HL-60 (cell line): ENCODE results near the gene TSTD2.

Source experiments
- DNase-seq, 2 experiments: peaks; one replicate each; pipeline ENCODE4 v3.0.0-alpha.2; 2010 to 2020; ENCODE audit warnings: low read depth in 1 of 2, low spot score in 1 of 2
- H3K27ac ChIP-seq: fragments of 250-450 bp; sonication (Bioruptor Pico); replicated peaks from 2 replicates; pipeline ENCODE4 v1.5.1; 2020; ENCODE audit warnings: mild to moderate bottlenecking, moderate library complexity
- H3K27me3 ChIP-seq: fragments of 250-450 bp; sonication (Bioruptor Pico); 2 replicates; pipeline ENCODE4 v1.5.1; 2021; ENCODE audit warnings: mild to moderate bottlenecking, moderate library complexity; ENCODE audit not compliant: insufficient read depth, poor library complexity, severe bottlenecking
- H3K4me3 ChIP-seq: replicated peaks from 2 replicates; pipeline ENCODE4 v1.5.1; 2011; ENCODE audit warnings: mild to moderate bottlenecking, control low read depth, low read length; ENCODE audit not compliant: insufficient read depth
- CTCF ChIP-seq: IDR thresholded peaks from one replicate; pipeline ENCODE4 v1.5.1; 2011; ENCODE audit warnings: low read length, control low read depth, inconsistent platforms; ENCODE audit not compliant: insufficient read depth
- GABPA ChIP-seq: IDR thresholded peaks from 2 replicates; pipeline ENCODE4 v1.6.1; 2012; ENCODE audit warnings: low read depth
- POLR2AphosphoS5 ChIP-seq: IDR thresholded peaks from 2 replicates; pipeline ENCODE4 v1.6.1; 2012; ENCODE audit warnings: low read depth
- REST ChIP-seq: IDR thresholded peaks from 2 replicates; pipeline ENCODE4 v1.6.1; 2012; ENCODE audit warnings: low read depth; ENCODE audit not compliant: insufficient replicate concordance
- SPI1 ChIP-seq: IDR thresholded peaks from 2 replicates; pipeline ENCODE4 v1.6.1; 2012; ENCODE audit warnings: low read depth, mild to moderate bottlenecking, borderline replicate concordance

The TSTD2 gene

GRCh38 chr9:97558701-97559101 lies 74.5 kb downstream of the TSTD2 start:
- no peaks in the 10 kb centered on the region for H3K27me3 ChIP-seq
- H3K27ac ChIP-seq: no peak overlapping the region
- no peak overlapping the region for H3K4me3 ChIP-seq
- no peak for DNase-seq
- no peak for TF ChIP-seq CTCF
- no peak for TF ChIP-seq REST
- no peak for TF ChIP-seq POLR2AphosphoS5
- TF ChIP-seq SPI1: no peak
- TF ChIP-seq GABPA: no peak

DNA sequence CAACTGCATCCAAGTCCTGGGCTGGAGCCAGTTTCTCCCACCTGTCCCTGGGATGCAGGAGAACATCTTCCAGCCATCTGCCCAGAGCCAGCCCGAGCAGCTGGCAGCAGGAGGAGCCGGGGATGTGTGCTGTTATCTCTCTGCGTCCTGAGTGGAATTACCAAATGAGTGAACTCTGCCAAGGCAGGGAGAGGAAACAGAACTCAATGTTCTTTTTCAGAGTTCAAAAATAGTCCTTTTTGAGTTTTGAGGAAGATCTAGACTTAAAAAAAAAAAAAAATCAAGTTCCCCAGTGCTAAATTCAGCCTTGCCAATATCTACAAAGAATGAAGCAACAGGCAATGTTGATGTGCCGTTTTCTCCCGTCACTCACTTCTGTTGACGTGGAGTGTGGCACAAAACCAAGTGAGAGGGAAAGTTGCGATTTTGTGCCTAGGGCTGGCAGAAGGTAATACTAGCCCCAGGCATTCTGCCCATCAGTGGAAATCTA lies 75.5 kb downstream of the TSTD2 start:
- H3K4me3 ChIP-seq: no peak overlapping the region
- TF ChIP-seq POLR2AphosphoS5: no peak
- TF ChIP-seq REST: no peak
- no peak for TF ChIP-seq GABPA
- no peak for TF ChIP-seq SPI1
- TF ChIP-seq CTCF: no peak
- DNase-seq: no peak
- no peak overlapping the region for H3K27ac ChIP-seq
- H3K27me3 ChIP-seq: no peaks in the 10 kb centered on the region

- Histone ChIP-seq H3K27me3 (no peaks in the 10 kb centered on the region), H3K4me3 (no peak overlapping the region), H3K27ac (no peak overlapping the region)
- TF ChIP-seq POLR2AphosphoS5: no peak
- TF ChIP-seq SPI1: no peak
- TF ChIP-seq REST: no peak
- TF ChIP-seq CTCF: no peak
- no peak for DNase-seq
Observed at GRCh38 chr9:97556721-97557605, 76.2 kb downstream of the TSTD2 start.
